Ishikawa (cell line): ENCODE data around the gene CACNA1C.

Experiments used
- CEBPB ChIP-seq: IDR thresholded peaks from 2 replicates; pipeline ENCODE4 v1.6.1; 2012
- CREB1 ChIP-seq: IDR thresholded peaks from 2 replicates; pipeline ENCODE4 v1.6.1; 2012; ENCODE audit warnings: low read depth
- EGR1 ChIP-seq: IDR thresholded peaks from 2 replicates; pipeline ENCODE4 v1.6.1; 2012
- EP300 ChIP-seq: IDR thresholded peaks from 2 replicates; pipeline ENCODE4 v1.6.1; 2012; ENCODE audit warnings: borderline replicate concordance
- FOXM1 ChIP-seq: IDR thresholded peaks from 2 replicates; pipeline ENCODE4 v1.6.1; 2012; ENCODE audit warnings: low read depth, borderline replicate concordance
- NFIC ChIP-seq: IDR thresholded peaks from 2 replicates; pipeline ENCODE4 v1.6.1; 2012
- RAD21 ChIP-seq: IDR thresholded peaks from 2 replicates; pipeline ENCODE4 v1.6.1; 2012; ENCODE audit warnings: low read depth
- TAF1 ChIP-seq: IDR thresholded peaks from 2 replicates; pipeline ENCODE4 v1.6.1; 2012; ENCODE audit warnings: low read depth, mild to moderate bottlenecking
- TCF12 ChIP-seq: IDR thresholded peaks from 2 replicates; pipeline ENCODE4 v1.6.1; 2012; ENCODE audit warnings: low read depth
- TEAD4 ChIP-seq: IDR thresholded peaks from 2 replicates; pipeline ENCODE4 v1.6.1; 2012
- YY1 ChIP-seq: IDR thresholded peaks from 2 replicates; pipeline ENCODE4 v1.6.1; 2012; ENCODE audit warnings: low read depth
- ZBTB7A ChIP-seq: IDR thresholded peaks from 2 replicates; pipeline ENCODE4 v1.6.1; 2012; ENCODE audit warnings: low read depth
- TF ChIP-seq, protein P1 (sequence below): IDR thresholded peaks from 2 replicates; pipeline ENCODE4 v1.6.1; 2012
- TF ChIP-seq, protein P2 (sequence below): IDR thresholded peaks from 2 replicates; pipeline ENCODE4 v1.6.1; 2012; ENCODE audit warnings: low read depth, mild to moderate bottlenecking
- TF ChIP-seq, protein P3 (sequence below): IDR thresholded peaks from 2 replicates; pipeline ENCODE4 v1.6.1; 2012

The CACNA1C gene

DNA sequence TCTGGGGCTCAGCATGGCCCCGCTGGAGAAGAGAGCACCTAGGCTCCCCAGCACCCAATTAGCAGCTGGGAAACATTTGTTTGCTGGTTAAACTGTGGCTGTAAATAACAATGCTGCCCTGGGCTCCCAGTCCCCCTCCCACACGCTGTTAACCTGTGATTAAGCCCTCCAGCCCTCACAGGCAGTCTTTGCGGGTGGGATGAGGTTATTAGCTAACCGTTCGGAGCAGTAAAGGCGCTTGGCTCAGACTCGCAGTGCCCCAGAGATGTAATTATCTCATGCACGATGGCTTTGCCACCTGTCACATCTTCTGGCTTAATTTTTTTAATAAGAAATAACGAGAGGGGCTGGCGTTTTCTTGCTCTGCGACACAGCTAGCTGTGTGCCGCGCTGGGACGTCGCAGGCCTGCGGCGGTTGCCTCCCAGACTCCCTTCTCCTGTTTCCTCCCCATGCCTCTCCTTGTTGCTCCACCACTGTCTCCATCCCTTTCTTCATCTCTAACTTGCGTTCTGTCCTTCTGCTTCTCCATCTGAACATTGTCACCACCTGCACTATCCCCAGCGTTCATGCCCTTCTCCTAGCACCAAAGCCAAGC is 502.8 kb downstream of the CACNA1C start:
- TF ChIP-seq CREB1 (no peak), TCF12 (no peak), NFIC (no peak), FOXM1 (no peak), CEBPB (no peak), TEAD4 (no peak), RAD21 (no peak), EGR1 (no peak), ZBTB7A (no peak), YY1 (no peak), EP300 (no peak), TAF1 (no peak)
- TF ChIP-seq, protein P1, sequence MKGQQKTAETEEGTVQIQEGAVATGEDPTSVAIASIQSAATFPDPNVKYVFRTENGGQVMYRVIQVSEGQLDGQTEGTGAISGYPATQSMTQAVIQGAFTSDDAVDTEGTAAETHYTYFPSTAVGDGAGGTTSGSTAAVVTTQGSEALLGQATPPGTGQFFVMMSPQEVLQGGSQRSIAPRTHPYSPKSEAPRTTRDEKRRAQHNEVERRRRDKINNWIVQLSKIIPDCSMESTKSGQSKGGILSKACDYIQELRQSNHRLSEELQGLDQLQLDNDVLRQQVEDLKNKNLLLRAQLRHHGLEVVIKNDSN = no peak
- TF ChIP-seq, protein P2, sequence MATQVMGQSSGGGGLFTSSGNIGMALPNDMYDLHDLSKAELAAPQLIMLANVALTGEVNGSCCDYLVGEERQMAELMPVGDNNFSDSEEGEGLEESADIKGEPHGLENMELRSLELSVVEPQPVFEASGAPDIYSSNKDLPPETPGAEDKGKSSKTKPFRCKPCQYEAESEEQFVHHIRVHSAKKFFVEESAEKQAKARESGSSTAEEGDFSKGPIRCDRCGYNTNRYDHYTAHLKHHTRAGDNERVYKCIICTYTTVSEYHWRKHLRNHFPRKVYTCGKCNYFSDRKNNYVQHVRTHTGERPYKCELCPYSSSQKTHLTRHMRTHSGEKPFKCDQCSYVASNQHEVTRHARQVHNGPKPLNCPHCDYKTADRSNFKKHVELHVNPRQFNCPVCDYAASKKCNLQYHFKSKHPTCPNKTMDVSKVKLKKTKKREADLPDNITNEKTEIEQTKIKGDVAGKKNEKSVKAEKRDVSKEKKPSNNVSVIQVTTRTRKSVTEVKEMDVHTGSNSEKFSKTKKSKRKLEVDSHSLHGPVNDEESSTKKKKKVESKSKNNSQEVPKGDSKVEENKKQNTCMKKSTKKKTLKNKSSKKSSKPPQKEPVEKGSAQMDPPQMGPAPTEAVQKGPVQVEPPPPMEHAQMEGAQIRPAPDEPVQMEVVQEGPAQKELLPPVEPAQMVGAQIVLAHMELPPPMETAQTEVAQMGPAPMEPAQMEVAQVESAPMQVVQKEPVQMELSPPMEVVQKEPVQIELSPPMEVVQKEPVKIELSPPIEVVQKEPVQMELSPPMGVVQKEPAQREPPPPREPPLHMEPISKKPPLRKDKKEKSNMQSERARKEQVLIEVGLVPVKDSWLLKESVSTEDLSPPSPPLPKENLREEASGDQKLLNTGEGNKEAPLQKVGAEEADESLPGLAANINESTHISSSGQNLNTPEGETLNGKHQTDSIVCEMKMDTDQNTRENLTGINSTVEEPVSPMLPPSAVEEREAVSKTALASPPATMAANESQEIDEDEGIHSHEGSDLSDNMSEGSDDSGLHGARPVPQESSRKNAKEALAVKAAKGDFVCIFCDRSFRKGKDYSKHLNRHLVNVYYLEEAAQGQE = no peak
- TF ChIP-seq, protein P3, sequence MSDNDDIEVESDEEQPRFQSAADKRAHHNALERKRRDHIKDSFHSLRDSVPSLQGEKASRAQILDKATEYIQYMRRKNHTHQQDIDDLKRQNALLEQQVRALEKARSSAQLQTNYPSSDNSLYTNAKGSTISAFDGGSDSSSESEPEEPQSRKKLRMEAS = no peak

DNA sequence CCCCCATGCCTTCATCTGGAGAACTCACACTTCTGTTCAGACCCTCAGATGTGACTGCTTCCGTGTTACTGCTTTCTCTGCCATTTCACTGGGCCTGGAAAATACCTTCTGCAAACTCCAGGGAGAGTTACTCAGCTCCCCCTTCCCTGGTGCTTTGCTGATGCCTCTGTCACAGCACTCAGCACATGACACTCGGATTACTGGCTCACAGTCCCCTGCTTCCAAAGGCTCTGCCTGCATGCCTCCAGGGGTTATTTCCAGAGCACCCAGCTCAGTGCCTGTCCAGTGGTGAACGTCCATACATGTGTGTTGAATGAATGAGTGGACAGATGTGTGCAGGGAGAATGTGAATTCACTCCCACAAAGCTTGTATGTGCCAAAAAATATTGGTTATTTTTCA is 504.8 kb downstream of the CACNA1C start:
- TF ChIP-seq, protein P3 = no peak
- TF ChIP-seq EGR1 (no peak), ZBTB7A (no peak)
- TF ChIP-seq, protein P2 = no peak

DNA sequence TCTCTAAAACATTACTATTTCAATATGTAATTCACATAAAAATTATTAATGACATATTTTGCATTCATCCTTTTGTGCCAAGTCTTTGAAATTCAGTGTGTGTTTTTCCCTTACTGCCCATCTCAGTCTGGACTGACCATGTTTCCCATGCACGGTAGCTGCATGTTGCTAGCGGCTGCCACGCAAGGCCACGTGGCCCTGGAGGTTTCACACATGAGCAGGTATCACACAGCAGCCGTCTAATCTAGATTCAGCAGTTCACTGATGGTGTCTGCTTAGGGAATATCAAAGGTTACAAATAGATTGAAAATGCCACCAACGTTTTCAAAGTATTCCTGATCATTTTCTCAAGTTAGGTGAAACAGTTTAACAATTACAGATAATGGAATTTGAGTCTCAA is 507.1 kb downstream of the CACNA1C start:
- TF ChIP-seq, protein P1 = 0 out of 2 replicates have a peak, but pooled peaks have one; percentile 8
- TF ChIP-seq TCF12 = no peak

DNA sequence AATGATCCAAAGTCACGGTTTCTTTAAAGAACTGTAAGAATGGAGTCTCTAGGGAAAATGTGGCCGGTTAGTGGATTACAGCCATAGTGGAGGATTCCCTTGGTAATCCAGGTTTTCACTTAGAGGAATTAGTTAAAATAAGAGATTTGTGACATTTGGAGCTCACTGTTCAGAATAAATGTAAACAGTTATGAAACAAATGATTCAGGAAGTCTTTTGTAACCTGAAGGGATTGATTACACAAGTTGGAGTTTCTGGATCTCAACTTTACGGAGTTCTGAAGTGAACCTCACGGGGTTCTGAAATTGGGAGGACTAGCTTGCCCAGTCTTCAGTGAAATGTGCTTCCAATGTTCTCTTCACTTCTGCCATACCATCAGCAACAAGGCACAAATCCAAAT is 507.6 kb downstream of the CACNA1C start:
- no peak for TF ChIP-seq NFIC
- TF ChIP-seq, protein P2 = no peak
- TF ChIP-seq TAF1 = no peak

DNA sequence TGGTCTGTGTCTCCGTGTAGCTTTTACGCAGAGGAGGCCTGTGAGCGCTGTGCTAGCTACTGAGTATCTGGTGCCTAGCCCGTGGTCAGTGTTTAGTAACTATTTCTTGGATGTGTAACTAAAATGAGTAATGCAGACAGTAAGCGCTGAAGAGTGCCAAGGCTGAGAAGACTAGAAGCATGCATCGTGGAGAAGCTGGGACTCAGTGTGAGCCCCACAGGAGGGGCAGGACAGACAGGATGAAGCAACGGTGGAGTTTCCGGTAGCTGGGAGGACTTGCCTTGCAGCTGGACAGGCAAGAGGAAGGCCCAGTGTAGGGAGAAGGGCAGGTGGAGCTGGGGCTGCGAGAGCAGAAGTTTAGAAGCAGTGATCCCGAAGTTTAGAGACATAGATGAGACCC is 508.6 kb downstream of the CACNA1C start:
- TF ChIP-seq, protein P1 = no peak
- TF ChIP-seq TCF12 (no peak), CEBPB (no peak), EP300 (no peak), RAD21 (no peak), EGR1 (no peak), TEAD4 (no peak), TAF1 (no peak), ZBTB7A (no peak), NFIC (no peak)
- TF ChIP-seq, protein P3 = no peak
- TF ChIP-seq, protein P2 = no peak
